ENCODE measurements around the gene SAC3D1. TPM values are rescaled to one million over a fixed set of nuclear protein-coding genes. Genes with fewer than 3 reads are reported as not detected.

The SAC3D1 gene
- total RNA-seq, 1 donor from 2014 or later: 25.5 TPM

- no peaks in the 10 kb centered on the region for H3K36me3 ChIP-seq (ENCODE audit: control insufficient read depth, insufficient read depth, low read length)
- no peak overlapping the region for H3K4me3 ChIP-seq (ENCODE audit: low read depth, low read length)
- no peaks in the 10 kb centered on the region for H3K27me3 ChIP-seq (ENCODE audit: control insufficient read depth, insufficient read depth, low read length)
- no peak for DNase-seq (ENCODE audit: low read depth)
- no peak for TF ChIP-seq CTCF (IDR thresholded peaks at IDR 0.05; ENCODE audit: insufficient read depth, low read length, poor library complexity, severe bottlenecking)
Measured at GRCh38 chr11:65071907-65072630, 31.1 kb downstream of the SAC3D1 start.

- Histone ChIP-seq H3K4me3 (ENCODE audit: low read depth, low read length) (no peak overlapping the region), H3K27me3 (ENCODE audit: control insufficient read depth, insufficient read depth, low read length) (no peaks in the 10 kb centered on the region), H3K36me3 (ENCODE audit: control insufficient read depth, insufficient read depth, low read length) (no peaks in the 10 kb centered on the region)
- TF ChIP-seq CTCF (IDR thresholded peaks at IDR 0.05; ENCODE audit: insufficient read depth, low read length, poor library complexity, severe bottlenecking): no peak
- no peak for DNase-seq (ENCODE audit: low read depth)
Measured at GRCh38 chr11:65072631-65072966, 31.6 kb downstream of the SAC3D1 start.

- no peak for DNase-seq (ENCODE audit: low read depth)
- H3K27me3 ChIP-seq (ENCODE audit: control insufficient read depth, insufficient read depth, low read length): no peaks in the 10 kb centered on the region
- H3K36me3 ChIP-seq (ENCODE audit: control insufficient read depth, insufficient read depth, low read length): peaks cover 1% of the 10 kb centered on the region
- H3K4me3 ChIP-seq (ENCODE audit: low read depth, low read length): no peak overlapping the region
- TF ChIP-seq CTCF (IDR thresholded peaks at IDR 0.05; ENCODE audit: insufficient read depth, low read length, poor library complexity, severe bottlenecking): no peak
Measured at GRCh38 chr11:65077451-65077850, 36.4 kb downstream of the SAC3D1 start.

GRCh38 chr11:65078151-65078550, 37.1 kb downstream of the SAC3D1 start:
- Histone ChIP-seq H3K36me3 (ENCODE audit: control insufficient read depth, insufficient read depth, low read length) (peaks cover 1% of the 10 kb centered on the region), H3K27me3 (ENCODE audit: control insufficient read depth, insufficient read depth, low read length) (no peaks in the 10 kb centered on the region), H3K4me3 (ENCODE audit: low read depth, low read length) (no peak overlapping the region)
- DNase-seq (ENCODE audit: low read depth): no peak
- TF ChIP-seq CTCF (IDR thresholded peaks at IDR 0.05; ENCODE audit: insufficient read depth, low read length, poor library complexity, severe bottlenecking): peak; percentile 72

GRCh38 chr11:65078786-65079342, 37.9 kb downstream of the SAC3D1 start:
- no peaks in the 10 kb centered on the region for H3K27me3 ChIP-seq (ENCODE audit: control insufficient read depth, insufficient read depth, low read length)
- no peak for TF ChIP-seq CTCF (IDR thresholded peaks at IDR 0.05; ENCODE audit: insufficient read depth, low read length, poor library complexity, severe bottlenecking)
- no peak for DNase-seq (ENCODE audit: low read depth)
- no peak overlapping the region for H3K4me3 ChIP-seq (ENCODE audit: low read depth, low read length)
- peaks cover 1% of the 10 kb centered on the region for H3K36me3 ChIP-seq (ENCODE audit: control insufficient read depth, insufficient read depth, low read length)
